ENCODE results near the gene SLC6A11. TPM values are rescaled to one million over a fixed set of nuclear protein-coding genes. Genes with fewer than 3 reads are reported as not detected.

SLC6A11 gene
- total RNA-seq, 1 donor from 2014 or later, result 0.25 TPM

DNA sequence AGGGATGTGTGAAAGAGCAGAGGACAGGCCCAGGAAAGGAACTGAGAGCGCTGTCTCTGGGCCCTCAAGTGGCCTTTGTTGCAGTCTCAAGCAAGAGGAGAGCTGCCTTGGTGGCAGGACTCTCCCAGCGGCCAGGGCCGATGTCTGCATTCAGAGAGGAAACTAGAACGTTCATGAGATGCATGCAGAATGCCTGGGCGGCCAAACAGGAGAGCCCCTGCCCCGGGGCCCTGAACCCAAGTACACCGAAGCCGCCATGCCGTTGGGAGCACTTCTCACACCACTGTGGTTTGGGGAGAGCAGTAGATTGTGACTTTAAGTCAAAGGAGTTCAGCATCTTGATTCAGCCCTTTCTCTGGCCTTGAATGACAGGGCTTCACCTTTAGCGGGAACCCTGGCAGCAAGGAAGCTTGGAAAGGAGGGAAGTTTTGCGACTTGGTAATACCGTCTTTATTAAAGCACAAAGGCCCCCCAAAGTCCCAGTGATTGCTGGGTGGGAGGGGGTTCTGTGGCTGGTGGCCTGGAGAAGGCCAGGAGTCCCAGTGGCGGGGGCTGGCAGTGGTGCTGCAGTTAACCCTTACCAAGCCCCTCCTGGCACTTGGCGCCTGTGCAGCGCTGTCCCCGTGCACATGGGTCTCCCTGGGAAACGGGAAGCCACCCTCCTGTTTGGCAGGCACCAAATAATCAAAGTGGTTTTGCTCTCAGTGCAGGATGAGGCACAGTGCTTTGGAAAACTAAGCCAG is 36.2 kb downstream of the SLC6A11 start:
- no peak for TF ChIP-seq POLR2A (IDR thresholded peaks at IDR 0.05)
- TF ChIP-seq POLR2AphosphoS5 (IDR thresholded peaks at IDR 0.05; ENCODE audit: insufficient read depth in 1 of 2, low read depth in 1 of 2), result no peak
- TF ChIP-seq, protein P1, sequence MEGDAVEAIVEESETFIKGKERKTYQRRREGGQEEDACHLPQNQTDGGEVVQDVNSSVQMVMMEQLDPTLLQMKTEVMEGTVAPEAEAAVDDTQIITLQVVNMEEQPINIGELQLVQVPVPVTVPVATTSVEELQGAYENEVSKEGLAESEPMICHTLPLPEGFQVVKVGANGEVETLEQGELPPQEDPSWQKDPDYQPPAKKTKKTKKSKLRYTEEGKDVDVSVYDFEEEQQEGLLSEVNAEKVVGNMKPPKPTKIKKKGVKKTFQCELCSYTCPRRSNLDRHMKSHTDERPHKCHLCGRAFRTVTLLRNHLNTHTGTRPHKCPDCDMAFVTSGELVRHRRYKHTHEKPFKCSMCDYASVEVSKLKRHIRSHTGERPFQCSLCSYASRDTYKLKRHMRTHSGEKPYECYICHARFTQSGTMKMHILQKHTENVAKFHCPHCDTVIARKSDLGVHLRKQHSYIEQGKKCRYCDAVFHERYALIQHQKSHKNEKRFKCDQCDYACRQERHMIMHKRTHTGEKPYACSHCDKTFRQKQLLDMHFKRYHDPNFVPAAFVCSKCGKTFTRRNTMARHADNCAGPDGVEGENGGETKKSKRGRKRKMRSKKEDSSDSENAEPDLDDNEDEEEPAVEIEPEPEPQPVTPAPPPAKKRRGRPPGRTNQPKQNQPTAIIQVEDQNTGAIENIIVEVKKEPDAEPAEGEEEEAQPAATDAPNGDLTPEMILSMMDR (IDR thresholded peaks at IDR 0.05), result no peak
- Histone ChIP-seq H3K9me3 (no peaks in the 10 kb centered on the region), H3K4me3 (no peak overlapping the region), H3K36me3 (no peaks in the 10 kb centered on the region), H3K27ac (no peak overlapping the region), H3K4me1 (no peaks in the 10 kb centered on the region), H3K27me3 (no peaks in the 10 kb centered on the region)
- intact Hi-C loops (cut with DNase I), result no loop called here
- no peak for DNase-seq (ENCODE audit: extremely low spot score in 2 of 2)

DNA sequence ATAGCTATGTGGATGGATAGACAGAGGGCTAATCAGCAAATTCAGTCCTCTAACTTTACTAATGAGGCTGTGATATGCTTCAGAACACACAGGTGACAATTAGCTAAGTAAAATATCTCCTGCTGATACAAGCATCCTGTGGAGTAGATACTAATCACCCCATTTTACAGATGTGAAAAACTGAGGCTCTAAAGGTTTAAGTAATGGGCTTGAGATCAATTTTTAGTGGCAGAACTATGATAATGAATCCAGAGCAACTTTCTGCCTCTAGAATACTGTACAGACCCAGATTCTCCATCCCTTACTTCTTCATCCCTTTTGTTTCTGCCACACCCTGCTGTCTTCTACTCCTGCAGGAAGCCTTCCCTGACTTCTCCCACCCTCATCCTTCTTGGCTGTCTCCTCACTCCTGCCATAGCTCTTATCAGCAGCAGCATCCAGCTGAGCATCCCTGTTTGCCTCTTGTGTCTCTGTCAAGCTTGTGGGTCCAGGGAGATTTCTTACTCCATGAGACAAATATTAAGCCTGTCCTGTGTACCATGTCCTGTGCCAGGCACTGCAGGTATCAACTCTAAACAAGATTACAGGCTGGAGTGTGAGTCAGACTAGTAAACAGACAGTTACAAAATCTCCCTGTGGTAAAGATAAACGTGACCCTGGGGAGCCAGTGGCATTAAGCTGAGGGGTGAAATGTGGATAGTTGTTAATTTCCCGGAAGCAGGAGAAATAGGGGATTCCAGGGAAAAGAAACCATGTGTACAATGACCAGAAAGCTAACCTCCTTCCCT is 39.2 kb downstream of the SLC6A11 start:
- no peak overlapping the region for H3K27ac ChIP-seq
- no peaks in the 10 kb centered on the region for H3K36me3 ChIP-seq
- no peak overlapping the region for H3K4me3 ChIP-seq
- intact Hi-C loops (cut with DNase I), result no loop called here
- no peak for DNase-seq (ENCODE audit: extremely low spot score in 2 of 2)
- H3K9me3 ChIP-seq, result no peaks in the 10 kb centered on the region
- TF ChIP-seq POLR2AphosphoS5 (IDR thresholded peaks at IDR 0.05; ENCODE audit: insufficient read depth in 1 of 2, low read depth in 1 of 2) (no peak), POLR2A (IDR thresholded peaks at IDR 0.05) (no peak)
- TF ChIP-seq, protein P1 (IDR thresholded peaks at IDR 0.05), result no peak
- no peaks in the 10 kb centered on the region for H3K4me1 ChIP-seq
- no peaks in the 10 kb centered on the region for H3K27me3 ChIP-seq

DNA sequence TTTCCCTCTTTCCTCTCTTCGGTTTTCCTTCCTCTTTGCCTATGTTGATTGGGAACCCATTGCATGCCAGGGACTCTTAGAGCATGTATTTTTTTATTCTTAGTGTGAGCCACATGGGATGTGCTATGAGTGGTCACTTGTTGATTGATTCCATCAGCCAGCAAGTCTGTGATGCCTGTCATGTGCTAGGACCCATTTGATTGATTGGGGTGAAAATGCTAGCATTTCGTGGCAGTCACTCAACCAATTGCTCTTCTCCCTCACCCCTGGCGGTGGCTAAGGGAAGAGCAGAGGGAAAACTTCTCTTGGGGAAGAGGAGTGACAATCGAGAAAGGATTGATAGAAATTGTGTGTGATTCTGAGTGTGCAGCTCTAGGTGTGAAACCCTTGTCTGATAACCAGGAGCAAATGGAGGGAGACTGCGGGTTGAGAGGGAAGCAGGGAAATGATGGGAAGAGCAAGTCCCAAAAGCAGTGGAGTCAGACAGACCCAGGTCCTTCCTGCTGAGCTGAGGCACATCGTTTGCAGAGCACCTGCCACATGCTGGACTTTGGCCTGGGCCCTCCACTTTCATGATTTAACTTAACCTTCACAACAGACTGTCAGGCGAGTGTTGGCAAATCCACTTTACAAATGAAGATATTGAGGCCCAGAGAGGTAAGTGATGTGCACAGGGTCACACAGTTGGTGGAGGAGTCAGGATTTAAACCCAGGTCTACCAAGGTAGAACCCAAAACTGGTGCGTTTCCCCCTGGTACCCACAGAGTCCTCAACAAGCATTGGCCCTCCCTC is 40.0 kb downstream of the SLC6A11 start:
- Histone ChIP-seq H3K4me1 (no peaks in the 10 kb centered on the region), H3K36me3 (no peaks in the 10 kb centered on the region), H3K9me3 (no peaks in the 10 kb centered on the region), H3K27me3 (no peaks in the 10 kb centered on the region), H3K4me3 (no peak overlapping the region), H3K27ac (no peak overlapping the region)
- intact Hi-C loops (cut with DNase I), result no loop called here
- no peak for TF ChIP-seq POLR2A (IDR thresholded peaks at IDR 0.05)
- TF ChIP-seq POLR2AphosphoS5 (IDR thresholded peaks at IDR 0.05; ENCODE audit: insufficient read depth in 1 of 2, low read depth in 1 of 2), result no peak
- TF ChIP-seq, protein P1 (IDR thresholded peaks at IDR 0.05), result no peak
- DNase-seq (ENCODE audit: extremely low spot score in 2 of 2), result no peak

DNA sequence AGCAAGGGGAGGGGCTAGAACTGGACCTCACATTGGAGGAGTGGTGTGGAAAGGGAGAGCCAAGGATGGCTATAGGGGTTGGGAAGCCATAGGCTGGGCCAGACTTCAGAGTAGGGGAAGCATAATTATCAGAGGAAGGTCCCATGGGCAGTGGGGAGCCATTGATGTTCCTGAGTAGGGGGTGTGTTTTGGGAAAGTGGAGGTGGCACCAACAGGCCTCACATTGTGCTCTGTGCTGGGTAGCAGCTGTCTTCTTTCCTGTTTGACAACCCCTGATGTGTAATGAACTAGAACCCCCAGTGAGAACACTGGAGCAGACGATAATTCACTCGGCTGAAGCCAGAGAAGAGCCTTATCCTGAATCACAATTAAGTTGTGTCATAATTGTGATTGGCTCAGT is 41.2 kb downstream of the SLC6A11 start:
- intact Hi-C loops (cut with DNase I), result no loop called here
- H3K27me3 ChIP-seq, result no peaks in the 10 kb centered on the region
- no peaks in the 10 kb centered on the region for H3K36me3 ChIP-seq
- H3K9me3 ChIP-seq, result no peaks in the 10 kb centered on the region
- no peak overlapping the region for H3K4me3 ChIP-seq
- no peak for DNase-seq (ENCODE audit: extremely low spot score in 2 of 2)
- H3K27ac ChIP-seq, result no peak overlapping the region
- no peak for TF ChIP-seq POLR2AphosphoS5 (IDR thresholded peaks at IDR 0.05; ENCODE audit: insufficient read depth in 1 of 2, low read depth in 1 of 2)
- TF ChIP-seq, protein P1 (IDR thresholded peaks at IDR 0.05), result no peak
- H3K4me1 ChIP-seq, result no peaks in the 10 kb centered on the region
